HG03342 (cell line): ENCODE data around the gene KCNC1.

Experiments used
- ATAC-seq: cut with Tn5 transposase; IDR thresholded peaks from one replicate; pipeline ENCODE4 v1.9.1; 2021; ENCODE audit warnings: mild to moderate bottlenecking, moderate library complexity; ENCODE audit not compliant: unreplicated experiment

The KCNC1 gene

GRCh38 chr11:17736930-17737817 is 2.6 kb downstream of the KCNC1 start:
- ATAC-seq: no peak

GRCh38 chr11:17738151-17738973 is 3.8 kb downstream of the KCNC1 start:
- ATAC-seq: no peak

- no peak for ATAC-seq
These were observed 5.4 kb downstream of the KCNC1 start for GRCh38 chr11:17739945-17740338.

DNA sequence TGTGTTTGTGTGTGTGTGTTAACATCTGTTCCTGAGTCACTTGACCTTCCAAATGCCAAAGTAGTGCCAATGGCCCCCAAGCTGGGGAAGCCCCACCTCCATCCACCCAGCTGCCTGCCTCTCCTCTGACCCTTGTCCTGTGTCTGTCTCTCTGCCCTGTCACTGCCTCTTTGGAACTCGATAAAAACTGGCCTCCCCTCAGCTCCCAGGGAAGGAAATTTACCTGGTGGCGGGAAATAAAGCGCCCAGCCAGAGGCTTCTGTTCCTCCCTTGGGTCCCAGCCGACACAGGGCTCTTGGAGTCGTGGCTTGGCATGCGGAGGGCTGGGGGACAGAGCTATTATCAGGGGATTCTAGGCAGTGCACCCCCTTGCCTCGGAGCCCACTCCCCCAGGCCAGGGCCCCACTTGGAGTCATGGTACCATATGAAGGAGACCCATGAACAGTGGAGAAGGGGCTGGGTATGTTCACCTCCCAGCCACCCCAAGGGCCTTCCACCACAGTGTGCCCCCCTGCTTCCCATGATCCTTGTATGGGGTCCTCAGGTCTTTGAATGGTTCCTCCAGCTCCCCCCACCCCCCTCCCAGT is 6.2 kb downstream of the KCNC1 start:
- ATAC-seq: no peak

DNA sequence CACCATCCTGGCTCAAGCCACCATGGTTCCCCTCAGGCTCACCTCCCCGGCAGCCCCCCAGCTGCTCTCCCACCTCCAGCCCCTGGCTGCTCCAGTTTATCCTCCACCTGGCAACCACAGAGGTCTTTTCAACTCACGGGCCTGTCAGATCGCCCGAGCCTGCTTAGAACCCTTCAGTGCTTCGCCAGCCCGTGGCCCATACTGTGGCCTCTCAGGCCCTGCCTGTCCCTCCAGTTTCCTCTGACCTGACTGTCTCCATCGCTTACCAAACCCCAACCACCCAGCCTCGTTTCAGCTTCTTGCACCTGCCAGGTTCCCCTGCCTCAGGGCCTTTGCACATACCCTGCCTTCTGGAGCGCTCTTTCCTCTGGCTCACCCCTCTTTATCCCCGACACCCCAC is 6.9 kb downstream of the KCNC1 start:
- ATAC-seq: no peak

- no peak for ATAC-seq
These were observed 7.4 kb downstream of the KCNC1 start for GRCh38 chr11:17742019-17742418.

DNA sequence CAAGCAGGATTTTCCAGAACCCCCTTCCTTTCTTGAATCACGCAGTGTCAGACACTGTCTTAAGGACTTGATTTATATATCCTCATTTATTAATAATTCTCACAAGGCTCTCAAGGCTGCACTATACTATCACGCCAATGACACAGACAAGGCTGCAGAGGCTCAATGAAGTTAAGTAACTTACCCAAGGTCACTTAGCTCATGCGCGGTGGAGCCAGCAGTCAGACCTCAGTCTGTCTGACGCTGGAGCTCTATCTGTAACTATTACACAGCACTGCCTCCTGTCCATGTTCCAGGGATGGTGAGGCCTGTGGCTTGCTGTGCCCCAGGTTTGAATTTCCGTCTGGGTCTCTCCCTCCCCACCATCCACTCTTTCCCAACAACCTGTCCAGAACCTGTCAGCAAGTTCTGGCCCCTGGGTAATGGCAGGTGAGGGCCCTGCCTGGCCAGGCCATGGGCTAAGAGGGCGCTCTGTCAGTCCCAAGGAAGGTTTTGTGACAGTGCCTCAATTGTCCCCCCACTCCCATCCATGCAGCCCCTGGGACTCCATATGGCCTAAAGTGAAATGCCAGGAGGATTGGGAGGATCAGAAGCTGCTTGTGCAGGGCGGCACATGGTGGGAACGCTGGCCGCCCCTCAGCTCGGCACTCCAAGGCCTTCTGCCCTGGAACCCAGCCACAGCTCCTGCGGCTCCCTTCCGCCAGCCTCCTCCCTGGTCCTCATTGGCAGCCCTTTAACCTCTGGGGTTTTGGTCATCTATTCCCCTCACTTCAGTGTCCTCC is 8.6 kb downstream of the KCNC1 start:
- ATAC-seq: no peak

DNA sequence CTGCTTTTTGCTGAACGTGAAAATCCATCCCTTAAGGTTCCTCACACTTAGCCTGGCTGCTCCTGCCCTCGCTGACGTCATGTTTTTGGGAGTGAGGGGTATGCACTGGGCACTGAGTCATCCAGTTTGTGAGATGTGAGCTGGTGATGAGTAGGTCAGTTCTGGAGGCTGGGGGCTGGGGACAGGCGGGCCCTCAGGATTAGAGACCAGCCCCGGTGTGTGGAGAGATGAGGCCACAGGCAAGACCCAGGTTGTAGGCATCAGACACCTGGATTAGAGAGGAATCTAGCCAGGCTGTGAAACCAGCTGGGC is 9.2 kb downstream of the KCNC1 start:
- no peak for ATAC-seq

DNA sequence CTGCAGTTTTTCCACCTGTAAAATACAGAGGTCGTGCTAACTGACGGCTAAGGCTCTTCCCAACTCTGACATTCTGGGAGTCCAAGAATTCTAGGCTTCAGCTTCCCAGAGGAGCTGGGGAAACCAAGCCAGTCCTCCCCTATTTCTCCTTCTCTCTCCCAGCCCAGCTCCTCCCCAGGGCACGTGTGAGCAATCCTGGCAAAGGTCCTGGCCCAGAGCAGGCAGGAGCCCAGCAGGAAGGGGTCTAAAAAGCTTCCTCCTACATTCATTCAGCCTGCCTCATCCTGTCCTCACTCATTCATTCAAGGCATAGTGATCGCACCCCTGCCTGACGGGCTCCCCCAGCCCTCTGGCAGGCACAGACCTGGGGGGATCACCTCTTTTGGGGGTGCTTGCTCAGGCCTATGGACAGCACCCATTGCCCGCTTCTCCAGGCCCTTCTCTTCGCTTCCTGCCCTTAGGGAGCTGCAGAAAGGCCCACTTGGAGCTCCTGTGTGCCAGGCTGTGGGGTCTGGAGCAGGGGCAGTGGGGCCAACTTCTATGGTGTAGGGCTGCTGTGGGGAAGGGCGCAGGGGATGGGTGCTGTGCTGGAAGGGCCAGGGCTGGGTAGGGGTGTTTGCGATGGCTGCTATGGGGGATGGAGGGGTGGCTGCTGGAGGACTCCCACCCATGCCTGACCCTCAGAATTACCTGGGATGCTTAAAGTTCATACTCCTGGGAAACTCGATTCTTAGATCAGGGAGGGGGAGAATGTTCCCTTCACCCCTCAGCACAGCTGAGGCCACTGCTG is 9.8 kb downstream of the KCNC1 start:
- no peak for ATAC-seq

- ATAC-seq: no peak
These were observed 10.6 kb downstream of the KCNC1 start for GRCh38 chr11:17745023-17745772.

DNA sequence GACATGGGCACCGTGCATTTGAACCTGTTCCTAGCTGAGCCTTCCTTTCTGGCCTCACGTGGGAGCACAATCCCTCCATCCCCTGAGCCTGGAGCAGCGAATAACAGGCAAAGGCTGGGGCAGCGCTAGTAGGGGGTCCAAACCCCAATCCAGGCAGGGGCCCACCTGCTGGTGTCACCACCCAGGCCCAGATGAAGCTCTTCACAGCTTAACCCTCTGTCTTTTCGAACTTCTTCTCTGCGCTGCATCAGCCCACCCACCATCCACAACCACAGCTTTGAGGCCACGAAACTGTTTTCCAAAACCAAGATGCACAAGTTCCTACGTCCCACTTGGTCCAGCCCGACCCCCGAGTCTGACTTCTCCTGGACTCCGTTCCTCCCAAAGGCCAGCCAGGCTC is 11.5 kb downstream of the KCNC1 start:
- no peak for ATAC-seq

GRCh38 chr11:17747131-17747955 is 12.8 kb downstream of the KCNC1 start:
- no peak for ATAC-seq

GRCh38 chr11:17748044-17748443 is 13.5 kb downstream of the KCNC1 start:
- no peak for ATAC-seq

GRCh38 chr11:17748761-17749721 is 14.5 kb downstream of the KCNC1 start:
- no peak for ATAC-seq

GRCh38 chr11:17750013-17750800 is 15.6 kb downstream of the KCNC1 start:
- no peak for ATAC-seq

DNA sequence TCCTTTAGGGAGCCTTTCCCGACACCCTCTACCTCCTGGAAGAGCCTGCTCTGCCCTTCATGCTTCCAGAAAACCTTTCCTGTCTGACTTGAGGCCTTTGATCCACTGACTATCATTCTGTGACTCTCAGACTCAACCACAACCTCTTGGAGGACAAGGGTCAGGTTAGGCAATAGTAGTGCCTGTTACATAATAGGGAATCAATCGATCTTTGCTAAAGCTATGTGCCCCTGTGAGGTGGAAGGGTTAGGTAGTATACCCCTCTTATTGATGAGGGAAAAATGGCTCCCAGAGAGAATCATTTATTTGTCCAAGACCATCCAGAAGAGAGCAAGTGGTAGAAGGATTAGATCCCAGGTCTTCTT is 16.2 kb downstream of the KCNC1 start:
- ATAC-seq: no peak

DNA sequence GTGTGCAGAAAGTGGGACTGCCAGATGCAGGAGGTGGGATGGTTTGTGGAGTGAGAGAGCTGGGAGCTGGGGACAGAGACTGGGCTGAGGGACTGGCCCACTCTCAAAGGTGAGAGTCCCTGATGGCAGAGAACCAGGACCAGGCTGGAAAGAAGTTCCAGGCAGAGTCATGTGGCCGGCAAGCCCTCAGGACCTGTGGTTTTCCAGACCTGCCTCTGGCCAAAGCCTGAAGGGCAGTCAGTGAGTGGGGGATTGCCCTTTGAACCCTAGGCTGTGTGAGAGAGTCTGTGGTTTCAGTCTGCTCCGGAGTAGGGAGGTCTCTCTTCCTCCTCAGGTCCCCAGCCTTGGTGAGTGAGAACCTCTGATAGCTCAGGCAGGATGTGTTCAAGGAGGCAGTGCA is 17.0 kb downstream of the KCNC1 start:
- no peak for ATAC-seq
